Gastroesophageal sphincter (tissue), 4 donors: ENCODE results near the gene SNAP29. TPM values are rescaled to one million over a fixed set of nuclear protein-coding genes. Genes with fewer than 3 reads are reported as not detected.

ENCODE experiments used
- ATAC-seq: fragments of 150-250 bp; one replicate; pipeline ENCODE4 v1.9.1; 2016; ENCODE audit warnings: mild to moderate bottlenecking, moderate library complexity
- H3K27ac ChIP-seq, 4 donors: fragments of 200-600 bp; sonication (generic) in 3 of 4; 1 replicate in 3 of 4; 2 replicates in 1 of 4; pipeline ENCODE4 v1.5.1; 2016 to 2019
- H3K27me3 ChIP-seq: fragments of 200-600 bp; sonication (generic); one replicate; pipeline ENCODE4 v1.5.1; 2019
- H3K36me3 ChIP-seq, 2 donors: fragments of 200-600 bp; sonication (generic); one replicate each; pipeline ENCODE4 v1.5.1; 2019; ENCODE audit warnings: control low read depth in 1 of 2
- H3K4me1 ChIP-seq, 3 donors: fragments of 200-600 bp; sonication (generic); 1 replicate in 2 of 3; 2 replicates in 1 of 3; pipeline ENCODE4 v1.5.1; 2016 to 2019; ENCODE audit warnings: control low read depth in 2 of 3
- H3K4me3 ChIP-seq, 2 donors: fragments of 200-600 bp; sonication (generic); one replicate each; pipeline ENCODE4 v1.5.1; 2019; ENCODE audit warnings: mild to moderate bottlenecking in 1 of 2, moderate library complexity in 1 of 2
- H3K9me3 ChIP-seq, 3 donors: fragments of 200-600 bp; sonication (generic); one replicate each; pipeline ENCODE4 v1.5.1; 2017 to 2019; ENCODE audit warnings: control low read depth in 2 of 3
- CTCF ChIP-seq, 4 experiments: fragments of 200-600 bp in 2 of 4; fragments of 450-650 bp in 2 of 4; sonication (generic) in 1 of 4; IDR thresholded peaks; one replicate each; pipeline ENCODE4 v1.5.1; 2017 to 2019; ENCODE audit warnings: antibody characterized with exemption in 4 of 4, mild to moderate bottlenecking in 2 of 4, moderate library complexity in 2 of 4
- EP300 ChIP-seq: sonication (generic); formaldehyde crosslinking; IDR thresholded peaks from one replicate; pipeline ENCODE4 v1.6.1; 2017; ENCODE audit warnings: antibody characterized with exemption, mild to moderate bottlenecking
- POLR2A ChIP-seq, 2 donors: fragments of 450-650 bp; IDR thresholded peaks; one replicate each; pipeline ENCODE4 v1.6.1; 2017; ENCODE audit warnings: antibody characterized with exemption in 2 of 2, mild to moderate bottlenecking in 2 of 2, moderate library complexity in 1 of 2
- POLR2AphosphoS5 ChIP-seq: sonication (generic); formaldehyde crosslinking; IDR thresholded peaks from one replicate; pipeline ENCODE4 v1.6.1; 2017; ENCODE audit warnings: antibody characterized with exemption
- WGBS, 2 donors: methylation state at CpG; one replicate each; pipeline ENCODE4 v1.1.5; 2018; ENCODE audit warnings: low coverage in 1 of 2; 5-methylcytosine and 5-hydroxymethylcytosine counted together
- total RNA-seq, 4 donors: library from RNA; depleted of rRNA; stranded (reverse); fragments of >200 nt; gene quantifications; one replicate each; pipeline ENCODE4 v1.1.0, GENCODE V29; 2016

The SNAP29 gene
- total RNA-seq, 4 donors from 2014 or later = 22.1 to 33.8 (median 27.1) TPM

- no peak overlapping the region for H3K27ac ChIP-seq
- no peak for ATAC-seq
- TF ChIP-seq POLR2A (IDR thresholded peaks at IDR 0.05) = no peak
- no peak for TF ChIP-seq POLR2AphosphoS5
- TF ChIP-seq CTCF (IDR thresholded peaks at IDR 0.05) = no peak
- H3K36me3 ChIP-seq = no peaks in the 10 kb centered on the region
- WGBS, 2 donors = 50 to 79% methylated on average over 1 to 2 of the region's 2 CpGs
- H3K27me3 ChIP-seq = no peaks in the 10 kb centered on the region
- no peak overlapping the region for H3K4me3 ChIP-seq
- H3K9me3 ChIP-seq = no peaks in the 10 kb centered on the region
- peaks cover 0 to 11% (median 0%) of the 10 kb centered on the region in 3 donors for H3K4me1 ChIP-seq
Observed at GRCh38 chr22:20843501-20843900, 15.3 kb upstream of the SNAP29 start.

GRCh38 chr22:20844055-20845037 is 14.5 kb upstream of the SNAP29 start:
- Histone ChIP-seq H3K27me3 (no peaks in the 10 kb centered on the region), H3K36me3 (no peaks in the 10 kb centered on the region), H3K4me1 (peaks cover 0 to 11% (median 0%) of the 10 kb centered on the region in 3 donors), H3K9me3 (no peaks in the 10 kb centered on the region), H3K4me3 (no peak overlapping the region), H3K27ac (no peak overlapping the region)
- ATAC-seq = no peak
- TF ChIP-seq CTCF (IDR thresholded peaks at IDR 0.05) (no peak), EP300 (no peak), POLR2AphosphoS5 (no peak), POLR2A (IDR thresholded peaks at IDR 0.05) (no peak)
- 87 to 100% methylated on average over 2 to 5 of the region's 5 CpGs for WGBS, 2 donors

DNA sequence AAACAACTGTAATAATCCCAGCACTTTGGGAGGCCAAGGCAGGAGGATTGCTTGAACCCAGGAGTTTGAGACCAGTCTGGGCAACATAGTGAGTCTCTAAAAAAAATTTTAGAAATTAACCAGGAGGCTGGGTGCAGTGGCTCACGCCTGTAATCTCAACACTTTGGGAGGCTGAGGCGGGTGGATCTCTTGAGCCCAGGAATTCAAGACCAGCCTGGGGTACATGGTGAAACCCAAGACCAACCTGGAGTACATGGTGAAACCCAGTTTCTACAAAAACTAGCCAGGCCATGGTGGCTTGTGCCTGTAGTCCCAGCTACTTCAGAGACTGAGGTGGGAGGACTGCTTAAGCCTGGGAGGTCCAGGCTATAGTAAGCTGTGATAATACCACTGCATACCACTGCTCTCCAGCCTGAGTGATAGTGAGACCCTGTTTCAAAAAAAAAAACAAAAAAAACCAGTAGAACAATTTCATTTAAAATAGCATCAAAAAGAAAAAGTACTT is 11.4 kb upstream of the SNAP29 start:
- no peak for ATAC-seq
- TF ChIP-seq POLR2AphosphoS5 = no peak
- TF ChIP-seq EP300 = no peak
- TF ChIP-seq CTCF (IDR thresholded peaks at IDR 0.05) = no peak
- no peak for TF ChIP-seq POLR2A (IDR thresholded peaks at IDR 0.05)
- WGBS, 2 donors = 95 to 100% methylated on average over 2 of the region's 2 CpGs
- H3K27ac ChIP-seq = no peak overlapping the region
- H3K4me1 ChIP-seq = peaks cover 0 to 5% (median 0%) of the 10 kb centered on the region in 3 donors
- H3K9me3 ChIP-seq = no peaks in the 10 kb centered on the region
- no peaks in the 10 kb centered on the region for H3K27me3 ChIP-seq
- no peaks in the 10 kb centered on the region for H3K36me3 ChIP-seq
- no peak overlapping the region for H3K4me3 ChIP-seq

GRCh38 chr22:20852076-20852475 is 6.7 kb upstream of the SNAP29 start:
- no peak overlapping the region for H3K4me3 ChIP-seq
- H3K36me3 ChIP-seq = no peaks in the 10 kb centered on the region
- no peak for ATAC-seq
- H3K27me3 ChIP-seq = no peaks in the 10 kb centered on the region
- H3K9me3 ChIP-seq = no peaks in the 10 kb centered on the region
- 59 to 73% methylated on average over 3 to 4 of the region's 4 CpGs for WGBS, 2 donors
- TF ChIP-seq CTCF (IDR thresholded peaks at IDR 0.05) (no peak), POLR2A (IDR thresholded peaks at IDR 0.05) (no peak), EP300 (no peak), POLR2AphosphoS5 (no peak)
- H3K27ac ChIP-seq = no peak overlapping the region
- H3K4me1 ChIP-seq = peaks cover 0 to 31% (median under 1%) of the 10 kb centered on the region in 3 donors
